ENCODE results near the gene NTHL1. TPM values are rescaled to one million over a fixed set of nuclear protein-coding genes. Genes with fewer than 3 reads are reported as not detected.
"Not testable (repeated sequence)": the region's sequence is repeated elsewhere in the genome, so short reads cannot be mapped to it uniquely, and the experiment has no call there.

Gene NTHL1
- total and polyA plus RNA-seq, 2 experiments from 2014 or later = 84.6 to 87.9 TPM

- TF ChIP-seq, protein P1, sequence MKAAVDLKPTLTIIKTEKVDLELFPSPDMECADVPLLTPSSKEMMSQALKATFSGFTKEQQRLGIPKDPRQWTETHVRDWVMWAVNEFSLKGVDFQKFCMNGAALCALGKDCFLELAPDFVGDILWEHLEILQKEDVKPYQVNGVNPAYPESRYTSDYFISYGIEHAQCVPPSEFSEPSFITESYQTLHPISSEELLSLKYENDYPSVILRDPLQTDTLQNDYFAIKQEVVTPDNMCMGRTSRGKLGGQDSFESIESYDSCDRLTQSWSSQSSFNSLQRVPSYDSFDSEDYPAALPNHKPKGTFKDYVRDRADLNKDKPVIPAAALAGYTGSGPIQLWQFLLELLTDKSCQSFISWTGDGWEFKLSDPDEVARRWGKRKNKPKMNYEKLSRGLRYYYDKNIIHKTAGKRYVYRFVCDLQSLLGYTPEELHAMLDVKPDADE (IDR thresholded peaks at IDR 0.05) = no peak
- no peak for TF ChIP-seq NANOG (IDR thresholded peaks at IDR 0.05; ENCODE audit: borderline replicate concordance)
- TF ChIP-seq JUNB (IDR thresholded peaks at IDR 0.05; ENCODE audit: unreplicated experiment) = no peak
- no peak for TF ChIP-seq EZH2phosphoT487 (IDR thresholded peaks at IDR 0.05; ENCODE audit: unreplicated experiment)
These were observed 34.1 kb downstream of the NTHL1 start (continued) for GRCh38 chr16:2013527-2013926.

DNA sequence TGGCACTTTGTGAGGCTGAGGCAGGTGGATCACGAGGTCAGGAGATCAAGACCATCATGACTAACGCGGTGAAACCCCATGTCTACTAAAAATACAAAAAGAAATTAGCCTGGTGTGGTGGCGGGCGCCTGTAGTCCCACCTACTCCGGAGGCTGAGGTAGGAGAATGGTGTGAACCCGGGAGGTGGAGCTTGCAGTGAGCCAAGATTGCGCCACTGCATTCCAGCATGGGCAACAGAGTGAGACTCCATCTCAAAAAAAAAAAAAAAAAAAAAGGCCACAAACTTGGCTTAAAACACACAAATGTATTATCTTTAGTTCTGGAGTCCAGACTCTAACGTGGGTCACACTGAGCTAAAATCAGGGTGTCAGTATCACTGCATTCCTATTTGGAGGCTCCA lies 35.9 kb downstream of the NTHL1 start:
- H3K36me3 ChIP-seq (ENCODE audit: insufficient read depth); H3K27ac ChIP-seq (ENCODE audit: low read depth); H3K27ac Mint-ChIP-seq; ATAC-seq; H3K4me3 ChIP-seq; H3K9me2 ChIP-seq (ENCODE audit: insufficient read depth); H3K4me3 Mint-ChIP-seq; H2AFZ ChIP-seq; DNase-seq (ENCODE audit: low spot score); H3K9me3 Mint-ChIP-seq; H3K4me2 ChIP-seq; H3K27me3 ChIP-seq (ENCODE audit: insufficient read depth); H3K36me3 Mint-ChIP-seq (ENCODE audit: low read depth): not testable (repeated sequence)
- Mint-ChIP-seq H3K27me3 (ENCODE audit: insufficient read depth, low read depth, poor library complexity) (peaks cover 11% of the 10 kb centered on the region), H3K4me1 (peaks cover 21% of the 10 kb centered on the region)
- peaks cover 26% of the 10 kb centered on the region for H3K79me2 ChIP-seq (replicated peaks; ENCODE audit: insufficient read depth)
- peaks cover 18% of the 10 kb centered on the region for H4K20me1 ChIP-seq (replicated peaks; ENCODE audit: insufficient read depth)
- H3F3A ChIP-seq (replicated peaks; ENCODE audit: low read depth) = peaks cover 11% of the 10 kb centered on the region
- H3K4me1 ChIP-seq (ENCODE audit: insufficient read depth) = peaks cover 15% of the 10 kb centered on the region

DNA sequence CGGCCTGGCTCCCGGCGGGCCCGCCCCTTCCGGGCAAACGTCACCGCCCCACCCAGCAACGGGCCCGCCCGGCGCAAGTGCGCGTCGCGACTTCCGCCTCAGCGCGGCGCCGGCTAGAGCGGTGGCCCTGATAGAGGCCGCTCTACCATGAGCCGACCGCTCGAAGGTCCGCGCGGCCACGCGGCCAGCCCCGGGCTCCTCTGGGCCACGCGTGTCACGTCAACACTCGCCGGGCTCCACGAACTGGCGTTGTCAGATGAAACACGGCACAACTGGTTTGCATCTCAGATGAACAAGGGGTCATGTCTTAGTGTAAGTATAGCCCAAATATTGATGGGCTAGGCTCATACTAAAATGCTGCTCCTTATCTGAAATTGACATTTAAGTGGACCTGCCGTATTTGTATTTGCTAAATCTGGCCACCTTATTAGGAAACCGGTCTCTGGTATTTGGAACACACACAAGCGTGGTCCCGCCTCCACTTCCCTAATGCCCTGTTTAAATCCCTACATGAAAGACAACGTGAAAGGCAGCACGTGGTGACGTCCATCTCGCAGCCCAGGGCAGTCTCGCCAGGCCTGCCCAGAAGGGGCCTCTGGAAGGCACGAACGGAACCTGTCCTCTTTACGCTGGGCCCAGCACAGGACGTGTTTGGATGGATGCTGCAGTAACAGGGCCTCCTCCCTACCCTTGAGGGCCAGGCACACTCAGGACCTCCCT lies 37.7 kb downstream of the NTHL1 start, which contains the start of gene ZNF598:
ZNF598 (minus strand) TSS at position 31 of the 720 bp plus-strand sequence.
- Histone ChIP-seq H3K27me3 (ENCODE audit: insufficient read depth) (no peaks in the 10 kb centered on the region), H3K4me3 (peak within 1 kb of the TSS; percentile 91), H3K4me2 (peak within 1 kb of the TSS; percentile 97), H3K4me1 (ENCODE audit: insufficient read depth) (peaks cover 15% of the 10 kb centered on the region), H3K9me2 (ENCODE audit: insufficient read depth) (no peaks in the 10 kb centered on the region), H2AFZ (peak within 1 kb of the TSS; percentile 92; the same call in 1 of the 2 replicates), H3K36me3 (ENCODE audit: insufficient read depth) (no peaks in the 10 kb centered on the region), H3K79me2 (replicated peaks; ENCODE audit: insufficient read depth) (peaks cover 37% of the 10 kb centered on the region), H3F3A (replicated peaks; ENCODE audit: low read depth) (peaks cover 14% of the 10 kb centered on the region; the same call in 1 of the 2 replicates), H4K20me1 (replicated peaks; ENCODE audit: insufficient read depth) (peaks cover 31% of the 10 kb centered on the region), H3K27ac (ENCODE audit: low read depth) (peak within 1 kb of the TSS; percentile 85)
- DNase-seq (ENCODE audit: low spot score) (peak; percentile 91), ATAC-seq (peak; percentile 86)
- Mint-ChIP-seq H3K27ac (peak within 1 kb of the TSS; percentile 91), H3K9me3 (no peaks in the 10 kb centered on the region), H3K27me3 (ENCODE audit: insufficient read depth, low read depth, poor library complexity) (peaks cover 11% of the 10 kb centered on the region), H3K4me1 (peaks cover 30% of the 10 kb centered on the region), H3K4me3 (peak within 1 kb of the TSS; percentile 91), H3K36me3 (ENCODE audit: low read depth) (peaks cover 11% of the 10 kb centered on the region)
- TF ChIP-seq STAT1 (IDR thresholded peaks at IDR 0.05; ENCODE audit: unreplicated experiment) (no peak), EZH2phosphoT487 (IDR thresholded peaks at IDR 0.05; ENCODE audit: unreplicated experiment) (no peak), CTCF (conservative IDR thresholded peaks at IDR 0.05; ENCODE audit: low read depth in 2 of 2) (no peak), ZNF331 (CRISPR knock-in tag; IDR thresholded peaks at IDR 0.05; ENCODE audit: low read depth) (no peak), CREB1 (CRISPR knock-in tag; IDR thresholded peaks at IDR 0.05; ENCODE audit: low read depth) (peak; percentile 88), NANOG (IDR thresholded peaks at IDR 0.05; ENCODE audit: borderline replicate concordance) (no peak), JUNB (IDR thresholded peaks at IDR 0.05; ENCODE audit: unreplicated experiment) (no peak), POLR2AphosphoS5 (IDR thresholded peaks at IDR 0.05; ENCODE audit: low read depth) (peak; percentile 54)
- TF ChIP-seq, protein P2, sequence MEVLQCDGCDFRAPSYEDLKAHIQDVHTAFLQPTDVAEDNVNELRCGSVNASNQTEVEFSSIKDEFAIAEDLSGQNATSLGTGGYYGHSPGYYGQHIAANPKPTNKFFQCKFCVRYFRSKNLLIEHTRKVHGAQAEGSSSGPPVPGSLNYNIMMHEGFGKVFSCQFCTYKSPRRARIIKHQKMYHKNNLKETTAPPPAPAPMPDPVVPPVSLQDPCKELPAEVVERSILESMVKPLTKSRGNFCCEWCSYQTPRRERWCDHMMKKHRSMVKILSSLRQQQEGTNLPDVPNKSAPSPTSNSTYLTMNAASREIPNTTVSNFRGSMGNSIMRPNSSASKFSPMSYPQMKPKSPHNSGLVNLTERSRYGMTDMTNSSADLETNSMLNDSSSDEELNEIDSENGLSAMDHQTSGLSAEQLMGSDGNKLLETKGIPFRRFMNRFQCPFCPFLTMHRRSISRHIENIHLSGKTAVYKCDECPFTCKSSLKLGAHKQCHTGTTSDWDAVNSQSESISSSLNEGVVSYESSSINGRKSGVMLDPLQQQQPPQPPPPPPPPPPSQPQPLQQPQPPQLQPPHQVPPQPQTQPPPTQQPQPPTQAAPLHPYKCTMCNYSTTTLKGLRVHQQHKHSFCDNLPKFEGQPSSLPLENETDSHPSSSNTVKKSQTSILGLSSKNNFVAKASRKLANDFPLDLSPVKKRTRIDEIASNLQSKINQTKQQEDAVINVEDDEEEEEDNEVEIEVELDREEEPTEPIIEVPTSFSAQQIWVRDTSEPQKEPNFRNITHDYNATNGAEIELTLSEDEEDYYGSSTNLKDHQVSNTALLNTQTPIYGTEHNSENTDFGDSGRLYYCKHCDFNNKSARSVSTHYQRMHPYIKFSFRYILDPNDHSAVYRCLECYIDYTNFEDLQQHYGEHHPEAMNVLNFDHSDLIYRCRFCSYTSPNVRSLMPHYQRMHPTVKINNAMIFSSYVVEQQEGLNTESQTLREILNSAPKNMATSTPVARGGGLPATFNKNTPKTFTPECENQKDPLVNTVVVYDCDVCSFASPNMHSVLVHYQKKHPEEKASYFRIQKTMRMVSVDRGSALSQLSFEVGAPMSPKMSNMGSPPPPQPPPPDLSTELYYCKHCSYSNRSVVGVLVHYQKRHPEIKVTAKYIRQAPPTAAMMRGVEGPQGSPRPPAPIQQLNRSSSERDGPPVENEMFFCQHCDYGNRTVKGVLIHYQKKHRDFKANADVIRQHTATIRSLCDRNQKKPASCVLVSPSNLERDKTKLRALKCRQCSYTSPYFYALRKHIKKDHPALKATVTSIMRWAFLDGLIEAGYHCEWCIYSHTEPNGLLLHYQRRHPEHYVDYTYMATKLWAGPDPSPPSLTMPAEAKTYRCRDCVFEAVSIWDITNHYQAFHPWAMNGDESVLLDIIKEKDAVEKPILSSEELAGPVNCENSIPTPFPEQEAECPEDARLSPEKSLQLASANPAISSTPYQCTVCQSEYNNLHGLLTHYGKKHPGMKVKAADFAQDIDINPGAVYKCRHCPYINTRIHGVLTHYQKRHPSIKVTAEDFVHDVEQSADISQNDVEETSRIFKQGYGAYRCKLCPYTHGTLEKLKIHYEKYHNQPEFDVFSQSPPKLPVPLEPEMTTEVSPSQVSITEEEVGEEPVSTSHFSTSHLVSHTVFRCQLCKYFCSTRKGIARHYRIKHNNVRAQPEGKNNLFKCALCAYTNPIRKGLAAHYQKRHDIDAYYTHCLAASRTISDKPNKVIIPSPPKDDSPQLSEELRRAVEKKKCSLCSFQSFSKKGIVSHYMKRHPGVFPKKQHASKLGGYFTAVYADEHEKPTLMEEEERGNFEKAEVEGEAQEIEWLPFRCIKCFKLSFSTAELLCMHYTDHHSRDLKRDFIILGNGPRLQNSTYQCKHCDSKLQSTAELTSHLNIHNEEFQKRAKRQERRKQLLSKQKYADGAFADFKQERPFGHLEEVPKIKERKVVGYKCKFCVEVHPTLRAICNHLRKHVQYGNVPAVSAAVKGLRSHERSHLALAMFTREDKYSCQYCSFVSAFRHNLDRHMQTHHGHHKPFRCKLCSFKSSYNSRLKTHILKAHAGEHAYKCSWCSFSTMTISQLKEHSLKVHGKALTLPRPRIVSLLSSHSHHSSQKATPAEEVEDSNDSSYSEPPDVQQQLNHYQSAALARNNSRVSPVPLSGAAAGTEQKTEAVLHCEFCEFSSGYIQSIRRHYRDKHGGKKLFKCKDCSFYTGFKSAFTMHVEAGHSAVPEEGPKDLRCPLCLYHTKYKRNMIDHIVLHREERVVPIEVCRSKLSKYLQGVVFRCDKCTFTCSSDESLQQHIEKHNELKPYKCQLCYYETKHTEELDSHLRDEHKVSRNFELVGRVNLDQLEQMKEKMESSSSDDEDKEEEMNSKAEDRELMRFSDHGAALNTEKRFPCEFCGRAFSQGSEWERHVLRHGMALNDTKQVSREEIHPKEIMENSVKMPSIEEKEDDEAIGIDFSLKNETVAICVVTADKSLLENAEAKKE (CRISPR knock-in tag; IDR thresholded peaks at IDR 0.05) = no peak

Data from GM23338 (cell line).